D721Med (cell line): Measurements from ENCODE around the gene HTRA3.

Experiments
- DNase-seq: peaks from one replicate; pipeline ENCODE4 v3.0.0; 2011; ENCODE audit warnings: low spot score; ENCODE audit not compliant: insufficient read length
- FAIRE-seq: peaks from 2 replicates; lab custom pipeline; 2011; peaks lifted over from hg19 to GRCh38; lab: Jason Lieb, UNC
- TF ChIP-seq, protein P1 (sequence below): IDR thresholded peaks from 2 replicates; pipeline ENCODE4 v1.5.1; 2012; ENCODE audit warnings: mild to moderate bottlenecking, control low read depth; ENCODE audit not compliant: insufficient read depth; ENCODE audit errors: missing control alignments

The HTRA3 gene

DNA sequence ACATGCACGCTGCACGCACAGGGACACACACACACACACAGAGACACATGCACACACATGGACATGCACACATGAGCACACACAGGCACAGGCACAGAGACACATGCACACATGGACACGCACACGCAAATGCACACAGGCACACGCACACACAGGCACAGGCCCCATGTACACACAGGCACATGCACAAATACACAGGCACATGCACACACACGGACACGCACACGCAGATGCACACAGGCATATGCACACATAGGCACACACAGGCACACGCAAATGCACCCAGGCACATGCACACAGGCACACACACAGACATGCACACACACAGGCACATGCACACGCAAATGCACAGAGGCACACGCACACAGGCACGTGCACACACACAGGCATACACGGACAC lies 30.3 kb upstream of the HTRA3 start:
- no peak for FAIRE-seq
- TF ChIP-seq, protein P1, sequence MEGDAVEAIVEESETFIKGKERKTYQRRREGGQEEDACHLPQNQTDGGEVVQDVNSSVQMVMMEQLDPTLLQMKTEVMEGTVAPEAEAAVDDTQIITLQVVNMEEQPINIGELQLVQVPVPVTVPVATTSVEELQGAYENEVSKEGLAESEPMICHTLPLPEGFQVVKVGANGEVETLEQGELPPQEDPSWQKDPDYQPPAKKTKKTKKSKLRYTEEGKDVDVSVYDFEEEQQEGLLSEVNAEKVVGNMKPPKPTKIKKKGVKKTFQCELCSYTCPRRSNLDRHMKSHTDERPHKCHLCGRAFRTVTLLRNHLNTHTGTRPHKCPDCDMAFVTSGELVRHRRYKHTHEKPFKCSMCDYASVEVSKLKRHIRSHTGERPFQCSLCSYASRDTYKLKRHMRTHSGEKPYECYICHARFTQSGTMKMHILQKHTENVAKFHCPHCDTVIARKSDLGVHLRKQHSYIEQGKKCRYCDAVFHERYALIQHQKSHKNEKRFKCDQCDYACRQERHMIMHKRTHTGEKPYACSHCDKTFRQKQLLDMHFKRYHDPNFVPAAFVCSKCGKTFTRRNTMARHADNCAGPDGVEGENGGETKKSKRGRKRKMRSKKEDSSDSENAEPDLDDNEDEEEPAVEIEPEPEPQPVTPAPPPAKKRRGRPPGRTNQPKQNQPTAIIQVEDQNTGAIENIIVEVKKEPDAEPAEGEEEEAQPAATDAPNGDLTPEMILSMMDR, result no peak
- no peak for DNase-seq

DNA sequence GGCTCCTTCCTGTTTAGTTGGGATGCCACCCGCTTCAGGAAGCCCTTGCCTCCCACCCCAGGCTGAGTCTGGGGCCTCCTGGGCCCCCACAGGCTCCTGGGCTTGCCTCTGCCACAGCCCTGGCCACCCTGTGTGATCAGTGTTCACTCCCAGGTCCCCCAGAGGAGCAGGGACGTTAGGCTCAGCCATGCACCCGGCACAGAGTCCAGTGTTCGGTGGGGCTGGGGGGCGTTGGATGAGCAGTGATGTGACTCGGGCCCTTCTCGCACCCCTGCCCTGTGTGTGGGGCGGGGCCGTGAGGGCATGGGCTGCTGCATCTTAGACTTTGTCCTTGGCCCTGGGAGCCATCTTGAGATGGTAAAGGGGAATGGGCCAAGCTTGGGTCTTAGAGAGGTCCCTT lies 29.9 kb upstream of the HTRA3 start:
- TF ChIP-seq, protein P1, result no peak
- FAIRE-seq (no peak), DNase-seq (no peak)

DNA sequence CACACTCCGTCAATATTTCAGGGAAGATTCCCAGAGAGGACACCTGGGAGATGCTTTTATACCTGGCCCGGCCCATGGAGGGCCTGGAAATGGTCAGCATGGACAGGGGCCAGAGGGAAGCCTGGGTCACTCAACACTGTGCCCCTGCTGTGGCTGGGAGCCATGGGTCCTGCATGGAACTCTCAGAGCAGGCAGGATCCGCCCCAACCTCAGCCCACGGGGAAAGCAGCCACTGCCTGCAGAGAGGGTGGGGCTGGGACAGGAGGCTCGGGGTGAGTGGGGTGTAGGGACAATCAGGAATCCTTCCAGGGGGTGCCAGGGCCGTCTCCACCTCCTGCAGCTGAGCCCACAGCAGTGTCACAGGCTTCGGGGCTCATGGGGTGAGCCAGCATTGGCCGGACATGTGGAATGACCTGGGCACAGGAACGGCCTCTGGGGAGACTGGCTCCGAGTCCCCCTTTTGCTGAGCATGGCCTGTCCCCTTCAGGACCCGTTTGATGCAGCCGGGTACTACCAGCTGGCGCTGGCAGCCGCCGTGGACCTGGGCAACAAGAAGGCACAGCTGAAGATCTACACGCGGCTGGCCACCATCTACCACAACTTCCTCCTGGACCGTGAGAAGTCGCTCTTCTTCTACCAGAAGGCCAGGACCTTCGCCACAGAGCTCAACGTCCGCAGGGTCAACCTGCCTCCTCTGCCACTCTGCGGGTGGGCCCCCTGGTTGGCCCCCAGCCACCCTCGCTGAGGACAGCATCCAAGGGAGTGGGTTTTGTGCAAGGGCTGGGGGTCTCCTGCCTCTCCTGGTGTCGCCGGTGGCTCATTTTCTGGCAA lies 29.1 kb upstream of the HTRA3 start:
- FAIRE-seq (no peak), DNase-seq (no peak)
- TF ChIP-seq, protein P1, result no peak

DNA sequence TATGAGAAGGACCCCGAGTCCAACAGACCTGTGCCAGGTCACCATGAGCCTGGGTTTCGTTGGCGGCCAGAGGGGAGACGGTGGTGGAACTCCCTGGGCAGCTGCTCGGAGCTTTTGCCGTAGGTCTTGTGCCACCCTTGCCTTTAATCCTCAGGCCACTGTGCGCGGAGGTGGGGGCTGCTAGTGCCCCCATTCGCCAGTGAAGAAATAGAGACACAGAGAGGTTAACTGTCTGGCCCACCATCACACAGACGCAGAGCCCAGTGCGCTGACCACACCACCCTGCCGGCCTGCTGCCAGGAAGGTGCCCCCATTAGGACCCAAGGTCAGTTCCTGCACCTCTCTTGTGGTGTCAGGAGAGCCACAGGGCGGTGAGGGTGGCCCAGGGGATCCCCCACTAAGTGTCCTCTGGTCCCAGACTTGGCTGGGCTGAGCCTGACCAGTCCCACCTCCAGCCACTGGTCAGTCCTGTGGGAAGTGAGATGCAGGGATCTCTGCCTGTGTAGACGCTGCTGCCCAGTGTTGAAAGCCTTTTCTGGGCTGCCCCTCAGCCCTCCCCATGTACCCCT lies 28.3 kb upstream of the HTRA3 start:
- no peak for DNase-seq

DNA sequence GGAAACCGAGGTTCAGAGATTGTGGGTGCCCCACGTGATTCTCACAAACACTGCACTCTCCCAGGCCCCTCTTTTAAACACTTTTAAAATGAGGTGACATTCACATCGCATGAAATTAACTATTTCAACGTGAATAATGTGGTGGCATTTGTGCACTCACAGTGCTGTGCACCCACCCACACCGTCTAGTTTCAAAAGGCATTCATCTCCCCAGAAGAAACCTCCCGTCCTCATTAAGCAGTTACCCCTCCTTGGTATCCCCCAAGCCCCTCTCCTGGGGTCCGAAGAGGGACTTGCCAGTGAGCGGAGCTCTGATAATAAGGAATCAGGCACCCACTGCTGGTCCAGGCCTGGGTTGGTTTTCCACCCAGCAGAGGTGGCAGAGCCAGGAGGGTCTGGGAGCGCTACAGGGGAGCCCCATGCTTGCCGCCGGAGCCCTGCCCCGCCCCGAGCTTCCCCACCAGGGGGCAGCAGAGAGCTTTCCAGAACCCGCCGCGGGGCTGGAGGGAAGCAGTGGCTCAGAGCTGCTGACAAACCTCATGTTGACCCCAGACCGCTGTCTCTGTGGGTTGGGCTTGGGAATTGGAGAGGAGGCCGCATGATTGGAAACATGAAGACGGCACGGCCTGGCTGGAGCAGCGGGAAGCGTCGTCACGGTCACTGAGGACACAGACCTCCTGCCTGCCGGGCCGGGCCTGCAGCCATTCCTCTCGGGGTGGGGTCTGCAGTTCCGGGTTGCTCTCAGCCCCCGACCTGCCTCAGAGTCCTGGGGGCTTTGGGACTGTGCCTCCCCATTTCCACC lies 27.5 kb upstream of the HTRA3 start:
- peak; percentile 98 for DNase-seq
- TF ChIP-seq, protein P1, result peak; percentile 76
- no peak for FAIRE-seq

More for the DNA sequence above, 28.3 kb upstream of the HTRA3 start:
- TF ChIP-seq, protein P1, result no peak
- FAIRE-seq, result no peak

DNA sequence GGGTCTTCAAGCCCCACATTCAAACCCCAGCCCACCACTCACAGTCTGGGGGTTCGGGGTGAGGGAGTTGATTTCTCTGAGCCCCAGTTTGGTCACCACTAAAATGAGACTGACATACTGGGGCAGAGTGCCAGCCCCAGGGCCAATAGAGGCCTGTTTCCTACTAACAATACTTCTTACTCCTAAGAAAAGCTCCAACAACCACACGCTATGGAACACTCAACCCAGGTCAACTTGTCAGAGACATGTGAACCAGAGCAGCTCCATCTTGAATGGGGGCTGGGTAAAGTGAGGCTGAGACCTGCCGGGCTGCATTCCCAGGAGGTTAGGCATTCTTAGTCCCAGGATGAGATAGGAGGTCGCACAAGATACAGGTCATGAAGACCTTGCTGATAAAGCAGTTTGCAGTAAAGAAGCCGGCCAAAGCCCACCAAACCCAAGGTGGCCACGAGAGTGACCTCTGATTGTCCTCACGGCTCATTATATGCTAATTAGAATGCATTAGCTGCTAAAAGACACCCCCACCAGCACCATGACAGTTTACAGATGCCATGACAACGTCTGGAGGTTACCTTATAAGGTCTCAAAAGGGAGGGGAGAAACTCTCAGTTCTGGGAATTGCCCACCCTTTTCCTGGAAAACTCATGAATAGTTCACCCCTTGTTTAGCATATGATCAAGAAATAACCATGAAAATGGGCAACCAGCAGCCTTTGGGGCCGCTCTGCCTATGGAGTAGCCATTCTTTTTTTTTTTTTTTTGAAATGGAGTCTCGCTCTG lies 26.6 kb upstream of the HTRA3 start:
- FAIRE-seq, result no peak

More for the DNA sequence above, 26.6 kb upstream of the HTRA3 start:
- TF ChIP-seq, protein P1, result no peak
- no peak for DNase-seq
